DND-41 (cell line): ENCODE measurements around the gene ANGPTL8.

Experiments
- ATAC-seq: fragments of 200-7000 bp; cut with Tn5 transposase; 3 replicates; pipeline ENCODE4 v1.9.1; 2021; ENCODE audit warnings: low read depth; ENCODE audit not compliant: insufficient read depth
- DNase-seq: peaks from one replicate; pipeline ENCODE4 v3.0.0-alpha.2; 2020
- H2AFZ ChIP-seq: 2 replicates; pipeline ENCODE4 v1.6.0; 2012; ENCODE audit warnings: low read depth, low read length
- H3K27ac ChIP-seq: 2 replicates; pipeline ENCODE4 v1.5.1; 2012; ENCODE audit warnings: low read length, inconsistent platforms
- H3K27me3 ChIP-seq: fragments of 200-600 bp; sonication (generic); 2 replicates; pipeline ENCODE4 v1.6.0; 2012; ENCODE audit warnings: low read length, mild to moderate bottlenecking, inconsistent platforms; ENCODE audit not compliant: insufficient read depth, poor library complexity
- H3K36me3 ChIP-seq: 2 replicates; pipeline ENCODE4 v1.5.1; 2012; ENCODE audit warnings: low read length, inconsistent platforms; ENCODE audit not compliant: insufficient read depth
- H3K4me1 ChIP-seq: 2 replicates; pipeline ENCODE4 v1.5.1; 2012; ENCODE audit warnings: mild to moderate bottlenecking, low read length; ENCODE audit not compliant: insufficient read depth
- H3K4me2 ChIP-seq: 2 replicates; pipeline ENCODE4 v1.6.0; 2012; ENCODE audit warnings: mild to moderate bottlenecking, moderate library complexity, low read length, inconsistent platforms; ENCODE audit not compliant: insufficient read depth
- H3K4me3 ChIP-seq, 2 experiments: fragments of 200-600 bp in 1 of 2; shearing (Covaris generic) in 1 of 2; 2 replicates each; pipeline ENCODE4 v1.5.1; 2012 to 2016; ENCODE audit warnings: inconsistent platforms in 2 of 2, low read length in 2 of 2, mild to moderate bottlenecking in 2 of 2, low read depth in 1 of 2, moderate library complexity in 1 of 2
- H3K79me2 ChIP-seq: 2 replicates; pipeline ENCODE4 v1.6.0; 2012; ENCODE audit warnings: low read length, inconsistent platforms; ENCODE audit not compliant: insufficient read depth
- H3K9ac ChIP-seq: 2 replicates; pipeline ENCODE4 v1.6.0; 2012; ENCODE audit warnings: low read depth, mild to moderate bottlenecking, inconsistent platforms, low read length, moderate library complexity
- H3K9me3 ChIP-seq: 2 replicates; pipeline ENCODE4 v1.5.1; 2012; ENCODE audit warnings: low read length, moderate library complexity, mild to moderate bottlenecking, inconsistent platforms; ENCODE audit not compliant: insufficient read depth, severe bottlenecking
- H4K20me1 ChIP-seq: 2 replicates; pipeline ENCODE4 v1.6.0; 2012; ENCODE audit warnings: low read length; ENCODE audit not compliant: insufficient read depth
- CTCF ChIP-seq: IDR thresholded peaks from 2 replicates; pipeline ENCODE4 v1.5.1; 2012; ENCODE audit warnings: borderline replicate concordance, low read length, moderate library complexity, mild to moderate bottlenecking; ENCODE audit not compliant: poor library complexity, severe bottlenecking; ENCODE audit errors: extremely low read depth
- EZH2 ChIP-seq: IDR thresholded peaks from 3 replicates; pipeline ENCODE4 v1.6.1; 2012; ENCODE audit warnings: borderline replicate concordance, low read depth, mild to moderate bottlenecking, moderate library complexity, low read length, inconsistent platforms; ENCODE audit not compliant: severe bottlenecking

Gene ANGPTL8

GRCh38 chr19:11204943-11205349 is 34.5 kb upstream of the ANGPTL8 start:
- Histone ChIP-seq H3K4me2 (no peak overlapping the region), H3K9me3 (no peaks in the 10 kb centered on the region), H4K20me1 (peaks cover 7% of the 10 kb centered on the region), H3K4me3 (no peak overlapping the region), H3K36me3 (no peaks in the 10 kb centered on the region), H3K27ac (no peak overlapping the region), H2AFZ (no peak overlapping the region), H3K79me2 (no peaks in the 10 kb centered on the region), H3K9ac (no peak overlapping the region), H3K4me1 (no peaks in the 10 kb centered on the region), H3K27me3 (no peaks in the 10 kb centered on the region)
- TF ChIP-seq EZH2: no peak
- no peak for TF ChIP-seq CTCF
- no peak for ATAC-seq
- no peak for DNase-seq

GRCh38 chr19:11205939-11206570 is 33.4 kb upstream of the ANGPTL8 start:
- Histone ChIP-seq H3K4me2 (no peak overlapping the region), H3K36me3 (no peaks in the 10 kb centered on the region), H2AFZ (no peak overlapping the region), H3K27me3 (no peaks in the 10 kb centered on the region), H3K4me1 (no peaks in the 10 kb centered on the region), H3K27ac (no peak overlapping the region), H3K9me3 (no peaks in the 10 kb centered on the region), H3K79me2 (no peaks in the 10 kb centered on the region), H4K20me1 (peaks cover 12% of the 10 kb centered on the region), H3K9ac (no peak overlapping the region), H3K4me3 (no peak overlapping the region)
- DNase-seq: no peak
- no peak for TF ChIP-seq EZH2
- no peak for ATAC-seq

GRCh38 chr19:11208561-11209471 is 30.6 kb upstream of the ANGPTL8 start:
- TF ChIP-seq CTCF (no peak), EZH2 (no peak)
- Histone ChIP-seq H3K4me2 (no peak overlapping the region), H4K20me1 (peaks cover 18% of the 10 kb centered on the region), H3K27ac (no peak overlapping the region), H3K9ac (no peak overlapping the region), H3K4me3 (no peak overlapping the region), H3K4me1 (no peaks in the 10 kb centered on the region), H3K79me2 (no peaks in the 10 kb centered on the region), H3K36me3 (no peaks in the 10 kb centered on the region), H3K27me3 (no peaks in the 10 kb centered on the region), H3K9me3 (no peaks in the 10 kb centered on the region), H2AFZ (no peak overlapping the region)
- no peak for DNase-seq
- peak; percentile 53; the same call in 2 of the 3 replicates for ATAC-seq
